NCI-H1436 treated with DMSO at 0.1 percent for 48 hours (cell line): ENCODE measurements around the gene SPATA16.
"Not testable (repeated sequence)": the region's sequence is repeated elsewhere in the genome, so short reads cannot be mapped to it uniquely, and the experiment has no call there.

Experiments used
- DNase-seq: peaks from one replicate; lab custom pipeline; 2025; lab: John Stamatoyannopoulos, UW

The SPATA16 gene

DNA sequence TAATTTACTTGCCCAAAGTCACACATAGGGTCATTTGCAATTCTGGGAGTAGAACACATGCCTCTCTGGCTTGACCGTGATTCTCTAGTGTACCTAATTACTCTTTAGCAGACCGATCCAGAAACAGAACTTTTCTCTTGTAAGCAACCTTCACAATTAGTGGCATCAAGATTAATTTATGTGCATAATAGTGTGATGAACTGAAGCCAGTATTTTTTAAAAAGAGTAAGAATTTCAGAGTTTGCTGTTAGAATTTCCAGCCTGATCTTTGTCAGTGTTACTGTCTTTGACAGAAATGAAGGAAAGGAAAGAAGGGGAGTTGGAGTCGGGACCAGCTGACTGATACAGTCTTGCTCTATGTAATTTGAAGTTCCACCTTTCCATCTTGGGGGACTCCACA, 137.1 kb downstream of the SPATA16 start:
- DNase-seq, result no peak

- no peak for DNase-seq
These were observed 137.6 kb downstream of the SPATA16 start for GRCh38 chr3:173003471-173003870.

GRCh38 chr3:173001622-173002021, 139.4 kb downstream of the SPATA16 start:
- no peak for DNase-seq

GRCh38 chr3:173000553-173000952, 140.5 kb downstream of the SPATA16 start:
- no peak for DNase-seq

DNA sequence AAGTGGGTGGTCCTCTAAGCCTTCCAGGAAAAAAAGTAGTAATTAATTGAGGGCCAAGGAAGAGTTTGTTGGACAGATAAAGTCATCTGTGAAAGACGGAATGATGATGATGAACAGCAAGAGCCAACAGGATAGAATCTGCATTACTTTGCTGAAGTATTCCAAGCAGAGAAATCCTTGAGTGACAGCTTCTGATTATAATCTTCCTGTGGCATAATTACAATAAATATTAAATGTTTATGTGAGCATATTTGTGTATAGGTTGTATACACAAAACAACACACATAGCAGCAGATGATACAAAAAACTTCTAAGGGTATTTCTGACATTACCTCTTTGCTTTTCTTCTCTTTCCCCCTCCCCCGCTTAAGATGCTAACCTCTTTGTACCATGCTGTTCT, 147.6 kb downstream of the SPATA16 start:
- DNase-seq, result no peak

GRCh38 chr3:172991424-172991996, 149.5 kb downstream of the SPATA16 start:
- no peak for DNase-seq

DNA sequence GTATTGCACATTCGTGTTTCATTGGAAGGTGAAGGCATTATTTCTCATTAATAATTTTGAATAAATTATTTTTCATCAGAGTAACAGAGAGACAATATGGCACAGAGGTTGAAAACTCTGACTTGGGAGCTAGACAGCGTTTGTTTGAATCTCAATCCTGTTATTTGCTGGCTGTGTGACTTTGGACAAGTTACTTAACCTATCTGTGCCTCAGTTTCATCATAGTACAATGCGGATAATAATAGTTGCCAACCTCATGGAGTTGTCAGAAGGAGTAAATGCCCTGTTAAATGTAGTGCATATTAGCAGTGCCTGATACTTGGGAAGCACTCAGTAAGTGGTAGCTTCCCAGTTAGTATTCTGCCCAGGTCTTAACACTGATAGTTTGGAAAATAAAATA, 151.7 kb downstream of the SPATA16 start:
- no peak for DNase-seq

DNA sequence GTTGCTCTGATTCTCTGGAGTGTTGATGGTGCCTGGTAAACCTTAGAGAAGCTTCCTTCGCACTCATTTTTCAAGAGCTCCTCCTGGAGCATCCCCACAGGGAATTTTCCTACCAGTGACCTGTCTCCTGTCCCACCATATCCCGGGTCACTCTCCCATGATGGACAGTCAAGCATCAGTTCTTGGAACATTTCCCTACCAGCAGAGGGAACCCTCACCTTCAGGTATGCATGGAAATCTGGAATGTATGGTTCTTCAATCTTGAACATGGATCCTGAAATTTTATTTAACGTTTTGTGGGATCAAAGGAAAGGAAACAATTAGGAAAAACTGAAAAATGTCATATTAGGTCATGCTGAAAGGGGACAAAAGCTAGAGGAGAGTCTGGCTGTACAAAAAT, 153.8 kb downstream of the SPATA16 start:
- no peak for DNase-seq

GRCh38 chr3:172984914-172985313, 156.1 kb downstream of the SPATA16 start:
- no peak for DNase-seq

- no peak for DNase-seq
These were observed 158.2 kb downstream of the SPATA16 start for GRCh38 chr3:172982736-172983364.

GRCh38 chr3:172981407-172981983, 159.5 kb downstream of the SPATA16 start:
- no peak for DNase-seq

GRCh38 chr3:172980849-172981248, 160.2 kb downstream of the SPATA16 start:
- no peak for DNase-seq

- no peak for DNase-seq
These were observed 163.3 kb downstream of the SPATA16 start for GRCh38 chr3:172977696-172978095.

DNA sequence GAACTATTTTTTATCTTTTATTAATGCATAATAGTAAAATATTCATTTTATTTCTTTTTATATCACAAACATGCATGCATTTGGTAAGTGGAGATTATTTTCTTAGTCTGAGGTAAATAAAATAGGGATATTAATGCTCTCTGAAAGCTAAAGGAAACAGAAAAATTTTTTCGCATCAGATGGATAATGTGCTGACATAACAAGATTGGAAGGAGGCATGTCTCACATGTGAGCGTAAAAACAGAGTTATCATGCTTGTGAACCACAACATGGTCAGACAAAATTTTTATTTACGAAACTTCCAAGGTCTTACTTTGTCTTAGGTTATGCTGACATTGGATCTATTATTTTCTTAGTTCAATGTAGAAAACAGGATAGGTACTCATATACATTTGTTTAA, 166.1 kb downstream of the SPATA16 start:
- no peak for DNase-seq

DNA sequence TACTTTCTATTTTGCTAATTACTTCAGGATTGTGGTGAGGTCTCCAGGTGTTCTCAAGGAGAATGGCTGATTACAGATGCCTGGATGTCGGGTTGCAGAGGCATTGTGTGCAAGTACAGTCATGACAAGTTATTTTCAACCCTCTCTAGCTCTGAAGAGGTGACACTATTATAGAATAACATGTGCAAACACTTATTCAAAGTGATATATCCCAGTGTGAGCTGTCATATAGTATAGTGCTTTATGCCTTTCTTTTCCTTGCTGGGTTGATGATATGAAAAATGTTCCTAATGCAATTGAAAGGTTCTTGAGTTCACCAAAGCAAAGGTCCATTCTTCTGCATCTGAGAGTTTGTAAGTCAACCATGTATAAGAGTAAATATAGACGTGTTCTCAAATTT, 167.2 kb downstream of the SPATA16 start:
- DNase-seq, result no peak

DNA sequence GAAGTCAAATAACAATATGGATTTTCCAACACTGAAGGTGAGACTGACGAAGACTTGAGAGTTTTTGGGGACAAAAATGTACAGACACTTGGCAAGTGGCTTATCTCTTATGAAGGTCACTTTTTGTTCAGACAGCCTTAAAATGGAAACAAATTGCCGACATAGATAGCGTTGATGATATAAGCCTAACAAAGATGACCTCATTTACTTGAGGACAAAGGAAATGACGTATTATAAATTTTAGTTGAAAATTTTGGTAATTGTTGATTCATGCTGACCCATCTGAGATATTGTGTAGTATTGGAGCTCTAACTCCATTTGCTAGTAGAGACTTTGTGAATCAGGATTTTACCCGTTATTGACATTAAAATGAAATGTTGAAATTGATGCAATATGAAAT, 168.3 kb downstream of the SPATA16 start:
- DNase-seq, result no peak

GRCh38 chr3:172972067-172972466, 169.0 kb downstream of the SPATA16 start:
- DNase-seq, result no peak

DNA sequence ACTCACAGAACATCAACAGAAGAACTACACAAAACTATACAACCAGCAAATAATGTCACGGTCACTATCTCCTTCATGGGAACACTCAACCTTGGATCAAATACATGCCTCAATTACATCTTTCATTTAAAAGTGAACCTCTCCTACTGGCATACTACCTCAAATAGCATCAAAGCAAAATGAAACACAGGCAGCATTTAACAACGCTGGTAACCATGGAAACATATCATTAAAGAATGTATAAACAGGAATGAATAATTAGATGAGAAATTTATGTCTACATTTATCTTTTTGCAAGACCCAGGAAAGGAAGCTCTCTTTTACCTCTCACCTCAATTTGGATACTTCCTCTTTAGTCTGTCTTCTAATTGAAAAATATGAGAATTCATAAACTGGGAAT, 172.4 kb downstream of the SPATA16 start:
- DNase-seq, result no peak

GRCh38 chr3:172965256-172965655, 175.8 kb downstream of the SPATA16 start:
- no peak for DNase-seq

DNA sequence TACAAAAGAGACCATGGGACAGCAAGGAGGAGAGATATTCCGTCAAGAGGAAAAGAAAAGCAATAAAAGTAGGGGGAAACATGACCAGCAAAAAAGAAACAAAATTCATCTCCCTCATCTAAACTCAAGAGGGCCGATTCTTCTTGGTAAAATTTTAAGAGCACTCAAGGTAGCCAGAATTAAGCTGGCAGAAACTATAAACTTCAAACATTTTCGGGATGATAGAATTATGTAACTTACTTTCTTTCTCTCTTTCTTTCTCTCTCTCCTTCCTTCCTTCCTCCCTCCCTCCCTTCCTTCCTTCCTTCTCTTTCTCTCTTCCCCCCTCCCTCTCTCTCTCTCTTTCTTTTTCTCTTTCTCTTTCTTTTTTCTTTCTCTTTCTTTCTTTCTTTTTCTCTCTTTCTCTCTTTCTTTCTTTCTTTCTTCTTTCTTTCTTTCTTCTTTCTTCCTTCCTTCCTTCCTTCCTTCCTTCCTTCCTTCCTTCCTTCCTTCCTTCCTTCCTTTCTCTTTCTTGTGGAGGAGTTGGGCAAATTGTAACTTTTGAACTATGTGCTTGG, 180.3 kb downstream of the SPATA16 start:
- not testable (repeated sequence) for DNase-seq

GRCh38 chr3:172958565-172958964, 182.5 kb downstream of the SPATA16 start:
- no peak for DNase-seq

GRCh38 chr3:172953571-172953970, 187.5 kb downstream of the SPATA16 start:
- no peak for DNase-seq

GRCh38 chr3:172951511-172951910, 189.5 kb downstream of the SPATA16 start:
- no peak for DNase-seq

GRCh38 chr3:172946061-172946460, 195.0 kb downstream of the SPATA16 start:
- DNase-seq, result no peak
